NCI-H2227 (cell line): Measurements from ENCODE around the gene SPTA1.

Experiments used
- DNase-seq: peaks from one replicate; lab custom pipeline; 2025; ENCODE audit not compliant: unreplicated experiment; lab: John Stamatoyannopoulos, UW

Gene SPTA1

GRCh38 chr1:158687037-158687436 lies 522 bp upstream of the SPTA1 start:
- DNase-seq: no peak

- no peak for DNase-seq
These were observed 1.4 kb downstream of the SPTA1 start for GRCh38 chr1:158685085-158685484.

GRCh38 chr1:158681606-158682005 lies 4.9 kb downstream of the SPTA1 start:
- no peak for DNase-seq

GRCh38 chr1:158679289-158679688 lies 7.2 kb downstream of the SPTA1 start:
- no peak for DNase-seq

- no peak for DNase-seq
These were observed 10.8 kb downstream of the SPTA1 start for GRCh38 chr1:158675563-158676323.

GRCh38 chr1:158674302-158674701 lies 12.2 kb downstream of the SPTA1 start:
- no peak for DNase-seq

GRCh38 chr1:158666037-158666436 lies 20.5 kb downstream of the SPTA1 start:
- DNase-seq: no peak

GRCh38 chr1:158654571-158654970 lies 31.9 kb downstream of the SPTA1 start:
- DNase-seq: no peak

- no peak for DNase-seq
These were observed 32.4 kb downstream of the SPTA1 start for GRCh38 chr1:158654086-158654485.

GRCh38 chr1:158652721-158653334 lies 33.7 kb downstream of the SPTA1 start:
- DNase-seq: no peak

- no peak for DNase-seq
These were observed 37.5 kb downstream of the SPTA1 start for GRCh38 chr1:158649052-158649451.

- no peak for DNase-seq
These were observed 40.0 kb downstream of the SPTA1 start for GRCh38 chr1:158646465-158646864.

GRCh38 chr1:158644449-158644848 lies 42.1 kb downstream of the SPTA1 start:
- DNase-seq: no peak

- no peak for DNase-seq
These were observed 47.6 kb downstream of the SPTA1 start for GRCh38 chr1:158638904-158639303.

- DNase-seq: no peak
These were observed 48.4 kb downstream of the SPTA1 start for GRCh38 chr1:158638146-158638545.

GRCh38 chr1:158613764-158614163 lies 72.8 kb downstream of the SPTA1 start:
- no peak for DNase-seq

GRCh38 chr1:158611916-158612315 lies 74.6 kb downstream of the SPTA1 start:
- no peak for DNase-seq

GRCh38 chr1:158607296-158607695 lies 79.2 kb downstream of the SPTA1 start:
- DNase-seq: no peak

- DNase-seq: no peak
These were observed 81.5 kb downstream of the SPTA1 start, which contains the start of gene OR10Z1 for GRCh38 chr1:158604968-158605367. TSS of gene OR10Z1 (plus strand) at chr1:158605268. CDS start at chr1:158606439, 1,171 bp downstream.

GRCh38 chr1:158600735-158601134 lies 85.8 kb downstream of the SPTA1 start:
- no peak for DNase-seq

- no peak for DNase-seq
These were observed 99.6 kb downstream of the SPTA1 start for GRCh38 chr1:158586942-158587341.

GRCh38 chr1:158583962-158584361 lies 102.6 kb downstream of the SPTA1 start:
- no peak for DNase-seq

GRCh38 chr1:158579733-158580132 lies 106.8 kb downstream of the SPTA1 start, which contains the start of gene OR10X1:
TSS of gene OR10X1 (minus strand) at chr1:158579899. CDS start at chr1:158579899, 0 bp downstream.
- no peak for DNase-seq
